WTC11 (cell line): Measurements from ENCODE around the gene COL1A1. TPM values are rescaled to one million over a fixed set of nuclear protein-coding genes. Genes with fewer than 3 reads are reported as not detected.

ENCODE experiments used
- AFF4 ChIP-seq: sonication (generic); formaldehyde crosslinking; IDR thresholded peaks from 2 replicates; pipeline ENCODE4 v1.8.1; 2023; ENCODE audit warnings: mild to moderate bottlenecking, missing genetic modification reagents, borderline replicate concordance
- AR ChIP-seq: fragments of 250-450 bp; sonication (Bioruptor Pico); IDR thresholded peaks from 2 replicates; pipeline ENCODE4 v1.9.0; 2021; ENCODE audit warnings: mild to moderate bottlenecking
- FOXK1 ChIP-seq: sonication (generic); formaldehyde crosslinking; IDR thresholded peaks from 2 replicates; pipeline ENCODE4 v1.8.0; 2022; ENCODE audit warnings: mild to moderate bottlenecking, moderate library complexity, missing genetic modification reagents
- FOXP1 ChIP-seq: sonication (generic); formaldehyde crosslinking; IDR thresholded peaks from 2 replicates; pipeline ENCODE4 v1.8.0; 2022; ENCODE audit warnings: missing genetic modification reagents, mild to moderate bottlenecking, moderate library complexity, borderline replicate concordance
- MAX ChIP-seq: sonication (generic); formaldehyde crosslinking; IDR thresholded peaks from 2 replicates; pipeline ENCODE4 v1.8.0; 2022; ENCODE audit warnings: mild to moderate bottlenecking, missing genetic modification reagents
- MYBL2 ChIP-seq: sonication (generic); formaldehyde crosslinking; IDR thresholded peaks from 2 replicates; pipeline ENCODE4 v1.8.1; 2023; ENCODE audit warnings: mild to moderate bottlenecking, moderate library complexity, missing genetic modification reagents
- NR3C1 ChIP-seq: sonication (generic); formaldehyde crosslinking; conservative IDR thresholded peaks from 2 replicates; pipeline ENCODE4 v1.8.1; 2023; ENCODE audit warnings: low read depth, mild to moderate bottlenecking, missing genetic modification reagents
- SP1 ChIP-seq: sonication (generic); formaldehyde crosslinking; conservative IDR thresholded peaks from 2 replicates; pipeline ENCODE4 v1.8.1; 2022; ENCODE audit warnings: missing genetic modification reagents
- STAT6 ChIP-seq: sonication (generic); formaldehyde crosslinking; conservative IDR thresholded peaks from 2 replicates; pipeline ENCODE4 v1.8.1; 2023; ENCODE audit warnings: mild to moderate bottlenecking, low read depth, missing genetic modification reagents, moderate library complexity
- TEAD1 ChIP-seq: sonication (generic); formaldehyde crosslinking; IDR thresholded peaks from 2 replicates; pipeline ENCODE4 v1.8.0; 2022; ENCODE audit warnings: mild to moderate bottlenecking, missing genetic modification reagents
- USF2 ChIP-seq: sonication (generic); formaldehyde crosslinking; IDR thresholded peaks from 2 replicates; pipeline ENCODE4 v1.8.1; 2023; ENCODE audit warnings: mild to moderate bottlenecking, missing genetic modification reagents, moderate library complexity
- ZBTB43 ChIP-seq: sonication (generic); formaldehyde crosslinking; IDR thresholded peaks from 2 replicates; pipeline ENCODE4 v1.8.1; 2023; ENCODE audit warnings: mild to moderate bottlenecking, missing genetic modification reagents
- ZNF317 ChIP-seq: sonication (generic); formaldehyde crosslinking; IDR thresholded peaks from 2 replicates; pipeline ENCODE4 v1.8.1; 2023; ENCODE audit warnings: low read depth, mild to moderate bottlenecking, moderate library complexity, missing genetic modification reagents, borderline replicate concordance
- ZNF423 ChIP-seq: fragments of 250-450 bp; sonication (Bioruptor Pico); IDR thresholded peaks from 2 replicates; pipeline ENCODE4 v2.1.2; 2022; ENCODE audit warnings: mild to moderate bottlenecking, moderate library complexity
- total RNA-seq: library from RNA; stranded (reverse); gene quantifications from 3 replicates; pipeline ENCODE4 v1.2.3, GENCODE V29; 2021

COL1A1 gene
- total RNA-seq, 1 experiment from 2014 or later, result 52.1 TPM

GRCh38 chr17:50177983-50178834, 23.2 kb downstream of the COL1A1 start (continued):
- no peak for TF ChIP-seq AR
- TF ChIP-seq ZNF317 (CRISPR knock-in tag), result no peak
- 0 out of 2 replicates have a peak, but pooled peaks have one; percentile 6 for TF ChIP-seq FOXK1 (CRISPR knock-in tag)
- TF ChIP-seq MAX, result peak; percentile 86
- TF ChIP-seq ZNF423 (CRISPR knock-in tag), result peak; percentile 68; the same call in 1 of the 2 replicates
- no peak for TF ChIP-seq AFF4 (CRISPR knock-in tag)
- TF ChIP-seq ZBTB43 (CRISPR knock-in tag), result peak; percentile 37; the same call in 1 of the 2 replicates
- no peak for TF ChIP-seq NR3C1 (CRISPR knock-in tag)
- TF ChIP-seq SP1 (CRISPR knock-in tag), result peak; percentile 48; the same call in 1 of the 2 replicates
- TF ChIP-seq MYBL2 (CRISPR knock-in tag), result peak; percentile 48; the same call in 1 of the 2 replicates
- TF ChIP-seq FOXP1, result peak; percentile 48; the same call in 1 of the 2 replicates
- TF ChIP-seq STAT6 (CRISPR knock-in tag), result no peak
- TF ChIP-seq USF2 (CRISPR knock-in tag), result 0 out of 2 replicates have a peak, but pooled peaks have one; percentile 39
- peak; percentile 39; the same call in 1 of the 2 replicates for TF ChIP-seq TEAD1 (CRISPR knock-in tag)
